ENCODE measurements around the gene ALK. TPM values are rescaled to one million over a fixed set of nuclear protein-coding genes. Genes with fewer than 3 reads are reported as not detected.
A peak's percentile ranks its signal among the peaks of the same experiment; 100 is the strongest.

ALK gene
- total RNA-seq, 4 donors from 2014 or later: 0.66 TPM; not detected in 3

DNA sequence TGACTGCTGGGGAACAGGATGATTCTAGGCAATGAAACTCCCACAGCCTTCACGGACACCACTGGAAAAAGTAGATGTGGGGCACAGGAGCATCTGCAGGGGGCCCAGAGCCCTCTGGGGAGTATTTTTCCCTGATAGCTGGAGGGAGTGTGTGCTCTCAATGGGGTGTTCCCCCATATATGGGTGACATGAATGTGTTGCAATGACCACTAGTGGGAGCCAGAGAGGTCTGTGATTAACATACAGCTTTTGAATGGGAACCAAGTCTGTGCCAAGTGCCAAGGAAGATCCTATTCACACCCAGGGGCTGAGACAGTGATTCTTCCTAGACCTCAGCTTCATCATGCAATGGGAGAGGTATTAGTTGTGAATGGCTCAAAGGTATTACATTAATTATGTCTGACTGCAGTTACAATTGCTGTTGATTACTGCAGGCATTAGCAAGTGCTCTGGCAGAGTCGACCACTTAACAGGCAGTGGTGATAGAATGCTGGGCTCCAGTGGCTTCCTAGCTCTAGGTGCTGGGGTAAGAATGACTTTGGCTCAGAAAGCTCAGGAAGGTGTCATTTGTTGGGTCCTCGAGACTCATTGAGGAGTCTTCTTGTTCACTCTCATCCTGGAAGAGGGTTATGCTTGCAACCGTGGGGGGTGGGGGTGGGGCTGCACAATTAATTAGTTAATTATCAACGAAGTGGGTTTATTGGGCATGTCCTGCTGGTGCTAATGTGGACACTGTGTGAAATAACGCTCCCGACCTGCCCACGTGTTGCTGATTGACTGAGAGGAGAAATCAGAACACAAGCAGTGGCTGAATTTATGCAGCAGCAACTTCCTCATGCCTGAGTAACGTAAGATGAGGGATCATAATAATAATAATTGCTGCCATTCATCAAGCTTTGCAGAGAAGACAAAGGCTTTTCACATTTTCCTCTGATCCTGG, 612.0 kb downstream of the ALK start:
- peak in 1 of 2 donors; percentile 56 for DNase-seq (ENCODE audit: low spot score in 2 of 2)
- intact Hi-C loops (cut with DNase I; ENCODE audit: low total_unique reads): no loop called here
- TF ChIP-seq POLR2A (IDR thresholded peaks at IDR 0.05) (no peak), CTCF (IDR thresholded peaks at IDR 0.05) (no peak)
- 47 to 51% methylated on average over 9 of the region's 9 CpGs for WGBS, 2 donors
- no peak overlapping the region for H3K4me3 ChIP-seq (ENCODE audit: low read depth, poor library complexity, severe bottlenecking)

GRCh38 chr2:29308366-29308765, 613.0 kb downstream of the ALK start:
- no peak for TF ChIP-seq POLR2A (IDR thresholded peaks at IDR 0.05)
- no peak for TF ChIP-seq CTCF (IDR thresholded peaks at IDR 0.05)
- H3K4me3 ChIP-seq (ENCODE audit: low read depth, poor library complexity, severe bottlenecking): no peak overlapping the region
- intact Hi-C loops (cut with DNase I; ENCODE audit: low total_unique reads): no loop called here
- WGBS, 2 donors: 78 to 87% methylated on average over 9 of the region's 9 CpGs
- no peak for DNase-seq (ENCODE audit: low spot score in 2 of 2)

DNA sequence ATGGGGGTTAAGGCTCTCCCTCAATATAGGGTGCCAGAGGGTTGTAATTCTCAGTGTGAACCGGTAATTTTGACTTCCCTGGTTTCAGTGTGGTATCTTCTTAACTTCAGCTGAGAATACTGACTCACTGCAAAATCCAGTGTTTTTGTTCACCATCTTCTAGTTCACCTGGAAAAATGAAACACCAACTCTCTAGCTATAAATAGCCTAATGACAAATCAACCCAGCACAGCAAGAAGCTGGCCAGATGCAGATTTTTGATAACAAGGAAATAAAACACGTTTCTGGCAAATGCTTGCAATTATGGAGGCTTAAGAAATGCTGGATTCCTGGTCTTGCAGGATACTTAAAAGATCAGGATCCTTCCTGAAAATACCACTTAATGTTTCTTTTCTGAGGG, 613.9 kb downstream of the ALK start:
- H3K4me3 ChIP-seq (ENCODE audit: low read depth, poor library complexity, severe bottlenecking): no peak overlapping the region
- DNase-seq (ENCODE audit: low spot score in 2 of 2): no peak
- intact Hi-C loops (cut with DNase I; ENCODE audit: low total_unique reads): no loop called here
- TF ChIP-seq POLR2A (IDR thresholded peaks at IDR 0.05) (no peak), CTCF (IDR thresholded peaks at IDR 0.05) (no peak)
- WGBS, 2 donors: 32 to 35% methylated on average over 2 of the region's 2 CpGs

GRCh38 chr2:29305762-29306161, 615.6 kb downstream of the ALK start:
- 81 to 88% methylated on average over 6 of the region's 6 CpGs for WGBS, 2 donors
- intact Hi-C loops (cut with DNase I; ENCODE audit: low total_unique reads): no loop called here
- DNase-seq (ENCODE audit: low spot score in 2 of 2): no peak
- no peak overlapping the region for H3K4me3 ChIP-seq (ENCODE audit: low read depth, poor library complexity, severe bottlenecking)
- no peak for TF ChIP-seq POLR2A (IDR thresholded peaks at IDR 0.05)
- no peak for TF ChIP-seq CTCF (IDR thresholded peaks at IDR 0.05)

DNA sequence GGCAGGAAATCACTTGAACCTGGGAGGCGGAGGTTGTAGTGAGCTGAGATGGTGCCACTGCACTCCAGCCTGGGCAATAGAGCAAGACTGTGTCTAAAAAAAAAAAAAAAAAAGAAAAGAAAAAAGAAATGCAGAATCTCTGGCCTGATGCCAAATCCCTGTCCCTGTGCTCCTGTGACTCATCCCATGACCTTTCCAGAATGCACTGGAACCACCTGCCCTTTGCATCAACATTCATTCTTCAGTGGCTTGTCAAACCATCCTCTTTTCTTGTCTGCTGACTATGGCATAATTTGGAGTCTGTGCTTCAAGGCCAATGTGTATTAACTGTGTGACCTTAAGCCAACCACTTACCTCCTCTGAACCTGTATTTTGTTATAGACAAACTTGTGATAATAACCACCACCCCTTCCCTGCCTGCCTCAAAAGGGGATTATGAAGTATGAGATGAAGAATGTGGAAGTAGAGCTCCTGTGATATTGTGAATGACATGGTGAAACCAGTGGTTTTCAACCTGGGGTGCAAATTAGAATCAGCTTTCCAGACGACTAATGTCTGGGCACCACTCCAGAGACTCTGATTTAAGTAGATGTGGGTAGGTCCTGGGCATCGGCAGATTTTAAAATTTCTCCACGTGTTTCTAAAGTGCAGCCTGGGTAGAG, 616.9 kb downstream of the ALK start:
- DNase-seq (ENCODE audit: low spot score in 2 of 2): no peak
- intact Hi-C loops (cut with DNase I; ENCODE audit: low total_unique reads): no loop called here
- H3K4me3 ChIP-seq (ENCODE audit: low read depth, poor library complexity, severe bottlenecking): no peak overlapping the region
- TF ChIP-seq POLR2A (IDR thresholded peaks at IDR 0.05) (no peak), CTCF (IDR thresholded peaks at IDR 0.05) (no peak)
- WGBS, 2 donors: 51 to 56% methylated on average over 4 of the region's 4 CpGs
